SK-N-SH (cell line): ENCODE results near the gene S100A5. TPM values are rescaled to one million over a fixed set of nuclear protein-coding genes. Genes with fewer than 3 reads are reported as not detected.
A peak's percentile ranks its signal among the peaks of the same experiment; 100 is the strongest.

Experiments
- CTCF ChIA-PET: fragments of 300-600, 350-600 bp; formaldehyde crosslinking; extraction: SDS; loops from one replicate; lab custom pipeline; 2021; lab: Yijun Ruan, JAX
- POLR2A ChIA-PET: fragments of 350-600 bp; sonication (Branson Sonifier 250); formaldehyde crosslinking; extraction: SDS; loops from one replicate; lab custom pipeline; 2020; ENCODE audit warnings: antibody characterized with exemption, inconsistent platforms; lab: Yijun Ruan, JAX
- DNase-seq: peaks from one replicate; pipeline ENCODE4 v3.0.0; 2012
- H2AFZ ChIP-seq: fragments of 200-600 bp; sonication (generic); 2 replicates; pipeline ENCODE4 v1.8.1; 2016; ENCODE audit warnings: antibody characterized with exemption, mild to moderate bottlenecking, low read depth
- H3F3A ChIP-seq: fragments of 200-600 bp; sonication (generic); replicated peaks from 2 replicates; pipeline ENCODE3; 2016; ENCODE audit warnings: antibody characterized with exemption, mild to moderate bottlenecking; ENCODE audit not compliant: insufficient read depth
- H3K27ac ChIP-seq, 2 experiments: fragments of 200-500 bp in 1 of 2; fragments of 200-600 bp in 1 of 2; sonication (Bioruptor generic) in 1 of 2; sonication (generic), shearing (Covaris generic) in 1 of 2; 2 replicates each; pipeline versions ENCODE4 v1.5.1 to v1.6.1; 2014 to 2016; ENCODE audit warnings: low read depth in 2 of 2, inconsistent platforms in 1 of 2, low read length in 1 of 2, mild to moderate bottlenecking in 1 of 2, mixed read lengths in 1 of 2
- H3K27me3 ChIP-seq: fragments of 200-600 bp; sonication (generic), shearing (Covaris generic); 2 replicates; pipeline ENCODE4 v1.6.1; 2016; ENCODE audit warnings: mixed run types; ENCODE audit not compliant: insufficient read depth
- H3K36me3 ChIP-seq, 2 experiments: fragments of 200-500 bp in 1 of 2; fragments of 200-600 bp in 1 of 2; sonication (Bioruptor generic) in 1 of 2; sonication (generic) in 1 of 2; replicated peaks in 1 of 2; 2 replicates each; pipeline versions ENCODE3 to v1.5.1; 2014 to 2016; ENCODE audit warnings: low read length in 1 of 2, mild to moderate bottlenecking in 1 of 2; ENCODE audit not compliant: insufficient read depth in 2 of 2, control insufficient read depth in 1 of 2
- H3K4me1 ChIP-seq, 2 experiments: fragments of 200-500 bp in 1 of 2; fragments of 200-600 bp in 1 of 2; sonication (Bioruptor generic) in 1 of 2; sonication (generic), shearing (Covaris generic) in 1 of 2; 2 replicates each; pipeline versions ENCODE4 v1.5.1 to v1.6.1; 2014 to 2016; ENCODE audit warnings: low read depth in 1 of 2, low read length in 1 of 2, mixed run types in 1 of 2; ENCODE audit not compliant: insufficient read depth in 2 of 2, control insufficient read depth in 1 of 2
- H3K4me2 ChIP-seq: fragments of 200-600 bp; sonication (generic), shearing (Covaris generic); 2 replicates; pipeline ENCODE4 v1.6.1; 2017; ENCODE audit warnings: mixed run types
- H3K4me3 ChIP-seq, 2 experiments: fragments of 200-500 bp in 1 of 2; fragments of 200-600 bp in 1 of 2; sonication (Bioruptor generic) in 1 of 2; sonication (generic), shearing (Covaris generic) in 1 of 2; 2 replicates each; pipeline versions ENCODE4 v1.5.1 to v1.8.1; 2014 to 2016; ENCODE audit warnings: low read depth in 2 of 2, inconsistent platforms in 1 of 2, low read length in 1 of 2, mild to moderate bottlenecking in 1 of 2, mixed read lengths in 1 of 2, moderate library complexity in 1 of 2
- H3K79me2 ChIP-seq: fragments of 200-600 bp; sonication (generic); 2 replicates; pipeline ENCODE4 v1.8.1; 2017; ENCODE audit warnings: mild to moderate bottlenecking; ENCODE audit not compliant: insufficient read depth
- H3K9ac ChIP-seq: fragments of 200-600 bp; sonication (generic); 2 replicates; pipeline ENCODE4 v1.6.1; 2017; ENCODE audit warnings: mixed run types
- H3K9me2 ChIP-seq: fragments of 200-600 bp; sonication (generic); 2 replicates; pipeline ENCODE4 v1.6.1; 2017; ENCODE audit warnings: mixed run types
- H3K9me3 ChIP-seq: fragments of 200-600 bp; sonication (generic); 2 replicates; pipeline ENCODE4 v1.6.1; 2017; ENCODE audit warnings: mixed run types, mild to moderate bottlenecking, moderate library complexity
- H4K20me1 ChIP-seq: fragments of 200-600 bp; sonication (generic); 2 replicates; pipeline ENCODE4 v1.6.1; 2017; ENCODE audit warnings: mild to moderate bottlenecking, mixed run types; ENCODE audit not compliant: insufficient read depth
- CTCF ChIP-seq: fragments of 200-600 bp; sonication (generic); IDR thresholded peaks from 2 replicates; pipeline ENCODE4 v1.6.1; 2017; ENCODE audit warnings: antibody characterized with exemption, mild to moderate bottlenecking, moderate library complexity
- FOXJ3 ChIP-seq: sonication (generic); formaldehyde crosslinking; IDR thresholded peaks from 2 replicates; pipeline ENCODE4 v1.5.1; 2020; ENCODE audit warnings: mild to moderate bottlenecking, missing genetic modification reagents
- FOXM1 ChIP-seq: IDR thresholded peaks from 2 replicates; pipeline ENCODE4 v1.4.0; 2012; ENCODE audit warnings: low read depth, mild to moderate bottlenecking
- GABPA ChIP-seq: IDR thresholded peaks from 2 replicates; pipeline ENCODE4 v1.4.0; 2012; ENCODE audit warnings: low read depth, mild to moderate bottlenecking
- IRF3 ChIP-seq: fragments of 150-350 bp; IDR thresholded peaks from 2 replicates; pipeline ENCODE4 v1.6.1; 2016; ENCODE audit warnings: mild to moderate bottlenecking, low read depth, low read length
- JUND ChIP-seq: IDR thresholded peaks from 2 replicates; pipeline ENCODE4 v1.4.0; 2012
- MAX ChIP-seq: IDR thresholded peaks from 2 replicates; pipeline ENCODE4 v1.4.0; 2012; ENCODE audit warnings: low read depth
- MEF2A ChIP-seq: IDR thresholded peaks from 2 replicates; pipeline ENCODE4 v1.4.0; 2012; ENCODE audit warnings: low read depth, borderline replicate concordance
- MXI1 ChIP-seq: IDR thresholded peaks from 2 replicates; pipeline ENCODE4 v1.6.1; 2012; ENCODE audit warnings: mild to moderate bottlenecking, low read depth, low read length, improper control_type of control experiment
- SIN3A ChIP-seq: IDR thresholded peaks from 2 replicates; pipeline ENCODE4 v1.6.1; 2012; ENCODE audit warnings: low read depth, mild to moderate bottlenecking, low read length, moderate library complexity, borderline replicate concordance
- SMC3 ChIP-seq: IDR thresholded peaks from 2 replicates; pipeline ENCODE4 v1.6.1; 2012; ENCODE audit warnings: low read depth, low read length, improper control_type of control experiment
- TAF1 ChIP-seq: IDR thresholded peaks from 2 replicates; pipeline ENCODE4 v1.6.1; 2012; ENCODE audit warnings: low read depth, mild to moderate bottlenecking, low read length, moderate library complexity, borderline replicate concordance
- TEAD4 ChIP-seq: IDR thresholded peaks from 2 replicates; pipeline ENCODE4 v1.4.0; 2012; ENCODE audit warnings: mild to moderate bottlenecking, borderline replicate concordance; ENCODE audit not compliant: insufficient read depth
- USF2 ChIP-seq: fragments of 150-350 bp; IDR thresholded peaks from 2 replicates; pipeline ENCODE4 v1.6.1; 2017; ENCODE audit warnings: antibody characterized with exemption, low read length, low read depth, borderline replicate concordance
- WGBS: methylation state at CpG from one replicate; pipeline ENCODE4 v1.1.6; 2017; ENCODE audit warnings: low lambda C conversion rate; 5-methylcytosine and 5-hydroxymethylcytosine counted together
- polyA plus RNA-seq, 3 experiments: library from polyadenylated mRNA; depleted of rRNA; stranded (reverse); fragments of >200 nt; gene quantifications; 2 replicates each; pipeline ENCODE4 v1.2.3, GENCODE V29; 2012

The S100A5 gene
- polyA plus RNA-seq, 1 of the 3 experiments (the other 2 are of a cell fraction) = 0.15 TPM

DNA sequence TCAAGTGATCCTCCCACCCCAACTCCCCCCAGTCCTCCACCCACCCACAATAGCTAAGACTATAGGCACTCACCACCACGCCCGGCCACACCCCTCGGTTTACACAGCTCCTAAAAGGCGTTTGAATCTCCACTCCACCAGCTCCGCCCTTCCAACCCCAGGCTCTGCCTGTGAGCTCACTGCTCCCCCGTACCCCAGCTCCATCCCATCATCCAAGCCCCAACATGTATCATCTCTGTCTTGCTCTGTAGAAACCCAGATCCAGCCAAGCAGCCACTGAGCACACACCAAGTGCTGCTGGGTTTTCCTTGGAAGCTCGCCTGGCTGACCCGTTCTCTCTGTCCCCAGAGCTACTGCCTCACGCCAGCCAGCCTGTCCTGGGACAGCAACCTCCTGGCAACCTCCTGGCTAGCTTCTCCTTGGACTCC is 36.9 kb upstream of the S100A5 start:
- Histone ChIP-seq H3F3A (peaks cover 9% of the 10 kb centered on the region), H3K9me2 (no peaks in the 10 kb centered on the region), H3K4me3 (no peak overlapping the region), H3K9me3 (no peaks in the 10 kb centered on the region), H3K27me3 (no peaks in the 10 kb centered on the region), H3K4me1 (peaks cover 0 to 23% of the 10 kb centered on the region in 2 experiments; a peak in 2 of 4 replicates), H3K9ac (no peak overlapping the region), H3K4me2 (peak overlapping the region; percentile 57; the same call in 1 of the 2 replicates), H4K20me1 (no peaks in the 10 kb centered on the region), H3K36me3 (no peaks in the 10 kb centered on the region), H3K27ac (peak overlapping the region in 1 of 2 experiments; percentile 68; a peak in 2 of 4 replicates), H2AFZ (no peak overlapping the region), H3K79me2 (no peaks in the 10 kb centered on the region; the same call in 1 of the 2 replicates)
- CTCF ChIA-PET = interaction anchor here (0.8 to 4.3 kb wide), 7 partner anchors 9 to 83 kb away, joined by 3 to 31 read pairs (median 5); no protein-coding TSS in a partner anchor
- DNase-seq = no peak
- WGBS = 81% methylated on average over 9 of the region's 9 CpGs
- POLR2A ChIA-PET = no interaction called here
- TF ChIP-seq MXI1 = no peak
- TF ChIP-seq TAF1 = no peak
- TF ChIP-seq JUND = no peak
- no peak for TF ChIP-seq IRF3
- TF ChIP-seq USF2 = no peak
- no peak for TF ChIP-seq FOXJ3 (CRISPR knock-in tag)
- TF ChIP-seq MEF2A = no peak
- no peak for TF ChIP-seq FOXM1
- TF ChIP-seq SIN3A = no peak
- TF ChIP-seq TEAD4 = no peak
- TF ChIP-seq SMC3 = no peak
- no peak for TF ChIP-seq MAX
- no peak for TF ChIP-seq CTCF
- TF ChIP-seq GABPA = no peak
